ENCODE data around the gene TMBIM4.
"Not testable (repeated sequence)": the region's sequence is repeated elsewhere in the genome, so short reads cannot be mapped to it uniquely, and the experiment has no call there.

The TMBIM4 gene, protein sequence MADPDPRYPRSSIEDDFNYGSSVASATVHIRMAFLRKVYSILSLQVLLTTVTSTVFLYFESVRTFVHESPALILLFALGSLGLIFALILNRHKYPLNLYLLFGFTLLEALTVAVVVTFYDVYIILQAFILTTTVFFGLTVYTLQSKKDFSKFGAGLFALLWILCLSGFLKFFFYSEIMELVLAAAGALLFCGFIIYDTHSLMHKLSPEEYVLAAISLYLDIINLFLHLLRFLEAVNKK

GRCh38 chr12:66169221-66170170, at the start of gene TMBIM4:
Gene TMBIM4, minus strand, starts transcription at chr12:66169996. Its CDS starts 45 bp downstream, at chr12:66169951.
- DNase-seq (ENCODE audit: extremely low spot score): peak; percentile 86
- TF ChIP-seq, protein P1, sequence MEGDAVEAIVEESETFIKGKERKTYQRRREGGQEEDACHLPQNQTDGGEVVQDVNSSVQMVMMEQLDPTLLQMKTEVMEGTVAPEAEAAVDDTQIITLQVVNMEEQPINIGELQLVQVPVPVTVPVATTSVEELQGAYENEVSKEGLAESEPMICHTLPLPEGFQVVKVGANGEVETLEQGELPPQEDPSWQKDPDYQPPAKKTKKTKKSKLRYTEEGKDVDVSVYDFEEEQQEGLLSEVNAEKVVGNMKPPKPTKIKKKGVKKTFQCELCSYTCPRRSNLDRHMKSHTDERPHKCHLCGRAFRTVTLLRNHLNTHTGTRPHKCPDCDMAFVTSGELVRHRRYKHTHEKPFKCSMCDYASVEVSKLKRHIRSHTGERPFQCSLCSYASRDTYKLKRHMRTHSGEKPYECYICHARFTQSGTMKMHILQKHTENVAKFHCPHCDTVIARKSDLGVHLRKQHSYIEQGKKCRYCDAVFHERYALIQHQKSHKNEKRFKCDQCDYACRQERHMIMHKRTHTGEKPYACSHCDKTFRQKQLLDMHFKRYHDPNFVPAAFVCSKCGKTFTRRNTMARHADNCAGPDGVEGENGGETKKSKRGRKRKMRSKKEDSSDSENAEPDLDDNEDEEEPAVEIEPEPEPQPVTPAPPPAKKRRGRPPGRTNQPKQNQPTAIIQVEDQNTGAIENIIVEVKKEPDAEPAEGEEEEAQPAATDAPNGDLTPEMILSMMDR (IDR thresholded peaks at IDR 0.05; ENCODE audit: control extremely low read depth, extremely low read depth, low read depth, missing control alignments): peak; percentile 41
- ChIA-PET CTCF (interaction anchor here (0.7 to 2.6 kb wide), 14 partner anchors 10 to 526 kb away, joined by 3 to 27 read pairs (median 4); no protein-coding TSS in a partner anchor), POLR2A (interaction anchor here (0.6 to 1.0 kb wide), 5 partner anchors 11 to 1709 kb away, joined by 3 to 15 read pairs (median 3); partner anchors contain the start of gene LLPH)

- ChIA-PET POLR2A (no interaction called here), CTCF (interaction anchor here (0.8 to 1.4 kb wide), 4 partner anchors 13 to 41 kb away, joined by 3 to 5 read pairs (median 3); no protein-coding TSS in a partner anchor)
- no peak for DNase-seq (ENCODE audit: extremely low spot score)
- TF ChIP-seq, protein P1 (IDR thresholded peaks at IDR 0.05; ENCODE audit: control extremely low read depth, extremely low read depth, low read depth, missing control alignments): no peak
These were observed 47.6 kb upstream of the TMBIM4 start for GRCh38 chr12:66217342-66217917.

DNA sequence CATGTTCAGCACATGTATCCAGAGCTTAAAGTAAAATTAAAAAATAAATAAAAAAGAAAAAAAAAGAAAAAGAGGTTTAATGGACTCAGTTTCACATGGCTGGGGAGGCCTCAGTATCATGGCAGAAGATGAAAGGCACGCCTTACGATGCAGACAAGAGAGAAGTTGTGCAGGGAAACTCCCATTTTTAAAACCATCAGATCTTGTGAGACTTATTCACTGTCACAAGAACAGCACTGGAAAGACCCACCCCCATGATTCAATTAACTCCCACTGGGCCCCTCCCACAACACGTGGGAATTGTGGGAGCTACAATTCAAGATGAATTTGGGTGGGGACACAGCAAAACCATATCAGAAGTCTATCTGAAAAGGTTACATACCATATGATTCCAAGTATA, 43.2 kb upstream of the TMBIM4 start:
- POLR2A ChIA-PET; DNase-seq (ENCODE audit: extremely low spot score): not testable (repeated sequence)
- CTCF ChIA-PET: interaction anchor here (1.3 to 2.0 kb wide), 3 partner anchors 15 to 21 kb away, joined by 4 to 6 read pairs (median 5); no protein-coding TSS in a partner anchor

GRCh38 chr12:66211573-66211972, 41.8 kb upstream of the TMBIM4 start:
- POLR2A ChIA-PET; DNase-seq (ENCODE audit: extremely low spot score): not testable (repeated sequence)
- CTCF ChIA-PET: interaction anchor here (1.1 to 2.0 kb wide), 5 partner anchors 9 to 20 kb away, joined by 3 to 6 read pairs (median 4); no protein-coding TSS in a partner anchor

DNA sequence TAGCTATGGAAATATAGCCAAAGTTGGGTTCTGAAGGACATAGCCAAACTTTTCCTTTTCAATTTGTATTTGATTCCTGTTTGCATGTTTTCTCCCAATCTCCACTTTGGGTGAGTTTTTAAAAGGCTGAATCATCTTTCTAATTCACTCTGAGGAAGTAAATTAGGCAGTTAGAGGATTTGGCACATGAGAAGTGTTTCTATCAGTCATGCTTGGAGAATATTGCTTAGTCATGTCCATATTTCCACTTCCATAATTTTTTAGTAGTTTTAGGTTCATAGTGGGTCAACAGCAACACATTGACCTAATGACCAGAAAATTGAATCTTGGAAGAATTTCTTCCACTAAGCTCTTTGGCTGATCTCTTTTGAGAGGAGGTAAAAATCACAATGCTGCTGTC, 41.0 kb upstream of the TMBIM4 start:
- no peak for DNase-seq (ENCODE audit: extremely low spot score)
- TF ChIP-seq, protein P1 (IDR thresholded peaks at IDR 0.05; ENCODE audit: control extremely low read depth, extremely low read depth, low read depth, missing control alignments): no peak
- CTCF ChIA-PET: interaction anchor here (0.9 to 2.0 kb wide), 5 partner anchors 11 to 59 kb away, joined by 3 to 4 read pairs (median 4); no protein-coding TSS in a partner anchor
- POLR2A ChIA-PET: no interaction called here

DNA sequence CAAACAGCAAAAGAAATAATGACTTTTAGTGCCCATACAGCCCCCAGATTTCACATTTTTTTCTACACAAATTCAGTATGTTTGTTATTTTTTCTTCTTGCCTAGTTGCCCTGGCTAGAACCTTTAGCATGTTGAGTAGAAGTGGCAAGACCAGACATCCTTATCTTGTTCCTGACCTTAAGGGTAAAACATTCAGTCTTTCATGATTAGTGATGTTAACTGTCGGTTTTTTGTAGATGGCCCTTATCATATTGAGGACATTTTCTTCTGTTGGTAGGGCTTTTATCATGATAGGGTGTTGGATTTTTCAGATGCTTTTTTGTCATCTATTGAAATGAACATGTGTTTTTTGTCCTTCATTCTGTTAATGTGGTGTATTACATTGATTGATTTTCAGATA, 36.3 kb upstream of the TMBIM4 start:
- ChIA-PET POLR2A (no interaction called here), CTCF (interaction anchor here (1.9 kb wide), 1 partner anchor 8 kb away, joined by 8 read pairs; no protein-coding TSS in a partner anchor)
- no peak for DNase-seq (ENCODE audit: extremely low spot score)
- TF ChIP-seq, protein P1 (IDR thresholded peaks at IDR 0.05; ENCODE audit: control extremely low read depth, extremely low read depth, low read depth, missing control alignments): no peak

- CTCF ChIA-PET: interaction anchor here (0.8 to 3.4 kb wide), 2 partner anchors 11 to 35 kb away, joined by 3 to 10 read pairs; partner anchors contain the start of gene TMBIM4
- POLR2A ChIA-PET: no interaction called here
- DNase-seq (ENCODE audit: extremely low spot score): no peak
- TF ChIP-seq, protein P1 (IDR thresholded peaks at IDR 0.05; ENCODE audit: control extremely low read depth, extremely low read depth, low read depth, missing control alignments): no peak
These were observed 34.0 kb upstream of the TMBIM4 start for GRCh38 chr12:66203820-66204219.

Measured in GM10248 (cell line).